HCT116 (cell line): ENCODE results near the gene CAMK2G. TPM values are rescaled to one million over a fixed set of nuclear protein-coding genes. Genes with fewer than 3 reads are reported as not detected.
A peak's percentile ranks its signal among the peaks of the same experiment; 100 is the strongest.

Source experiments
- ATAC-seq: fragments of 200-7000 bp; cut with Tn5 transposase; 2 replicates; pipeline ENCODE4 v1.9.1; 2020; ENCODE audit warnings: mild to moderate bottlenecking, moderate library complexity
- BruUV-seq: library from RNA; stranded (reverse); fragments of 400-500 nt; replicated peaks from 2 replicates; lab custom pipeline; 2021; lab: Mats Ljungman, UMichigan
- CTCF ChIA-PET: fragments of 300-600 bp; sonication (Branson Sonifier 250); formaldehyde crosslinking; loops from one replicate; lab custom pipeline; 2021; ENCODE audit warnings: antibody characterized with exemption; lab: Charles Lee
- POLR2A ChIA-PET: fragments of 300-600, 350-600 bp; sonication (Branson Sonifier 250); formaldehyde crosslinking; loops from one replicate; lab custom pipeline; 2021; ENCODE audit warnings: antibody characterized with exemption; lab: Charles Lee
- RAD21 ChIA-PET, 2 experiments: fragments of 300-600 bp; sonication (Branson Sonifier 250); formaldehyde crosslinking; loops; one replicate each; lab custom pipeline; 2023; ENCODE audit warnings: low total read pairs in 2 of 2; ENCODE audit not compliant: uncharacterized antibody in 2 of 2, unreplicated experiment in 2 of 2, low non-redundant PET in 1 of 2; lab: Charles Lee
- DNase-seq: peaks from one replicate; pipeline ENCODE4 v3.0.0-alpha.2; 2010; ENCODE audit warnings: low read depth, low spot score
- H2AFZ ChIP-seq: fragments of 200-600 bp; shearing (Covaris generic), sonication (generic); 2 replicates; pipeline ENCODE4 v1.6.1; 2017; ENCODE audit warnings: low read depth, mixed run types, mixed read lengths, antibody characterized with exemption, low read length; ENCODE audit not compliant: poor library complexity, severe bottlenecking
- H3K27ac ChIP-seq: 2 replicates; pipeline ENCODE4 v1.5.1; 2012; ENCODE audit warnings: low read depth, low read length
- H3K27me3 ChIP-seq: fragments of 200-600 bp; sonication (generic); 2 replicates; pipeline ENCODE4 v1.6.1; 2016; ENCODE audit warnings: mixed run types, low read length, mixed read lengths; ENCODE audit not compliant: insufficient read depth
- H3K36me3 ChIP-seq, 2 experiments: fragments of 200-500 bp in 1 of 2; fragments of 200-600 bp in 1 of 2; sonication (Bioruptor generic) in 1 of 2; sonication (generic) in 1 of 2; 2 replicates each; pipeline versions ENCODE4 v1.5.1 to v1.6.1; 2014 to 2016; ENCODE audit warnings: low read length in 2 of 2, inconsistent platforms in 1 of 2, mixed read lengths in 1 of 2, mixed run types in 1 of 2; ENCODE audit not compliant: insufficient read depth in 2 of 2, control insufficient read depth in 1 of 2
- H3K4me1 ChIP-seq, 2 experiments: fragments of 200-600 bp in 1 of 2; sonication (generic) in 1 of 2; 2 replicates each; pipeline versions ENCODE4 v1.5.1 to v1.6.1; 2012 to 2017; ENCODE audit warnings: low read length in 2 of 2, inconsistent platforms in 1 of 2, mild to moderate bottlenecking in 1 of 2, mixed read lengths in 1 of 2, mixed run types in 1 of 2, moderate library complexity in 1 of 2; ENCODE audit not compliant: insufficient read depth in 2 of 2, control insufficient read depth in 1 of 2
- H3K4me2 ChIP-seq: fragments of 200-600 bp; sonication (generic); 2 replicates; pipeline ENCODE4 v1.6.1; 2017; ENCODE audit warnings: mixed run types, low read length, mixed read lengths
- H3K4me3 ChIP-seq, 2 experiments: fragments of 200-600 bp in 1 of 2; sonication (generic) in 1 of 2; replicated peaks in 1 of 2; 2 replicates each; pipeline ENCODE4 v1.5.1; 2011 to 2016; ENCODE audit warnings: low read length in 2 of 2, control low read depth in 1 of 2, low read depth in 1 of 2, mild to moderate bottlenecking in 1 of 2, mixed read lengths in 1 of 2, mixed run types in 1 of 2
- H3K79me2 ChIP-seq: fragments of 200-600 bp; sonication (generic); 2 replicates; pipeline ENCODE4 v1.6.1; 2017; ENCODE audit warnings: mild to moderate bottlenecking, mixed run types, low read length, moderate library complexity, mixed read lengths; ENCODE audit not compliant: insufficient read depth
- H3K9ac ChIP-seq: fragments of 200-600 bp; sonication (generic); 2 replicates; pipeline ENCODE4 v1.6.1; 2016; ENCODE audit warnings: low read length, mixed read lengths
- H3K9me2 ChIP-seq: fragments of 200-600 bp; sonication (generic), shearing (Covaris generic); 2 replicates; pipeline ENCODE4 v1.6.1; 2017; ENCODE audit warnings: mixed run types, mild to moderate bottlenecking, moderate library complexity; ENCODE audit not compliant: insufficient read depth
- H3K9me3 ChIP-seq, 2 experiments: fragments of 200-500 bp in 1 of 2; fragments of 200-600 bp in 1 of 2; sonication (Bioruptor generic) in 1 of 2; sonication (generic) in 1 of 2; 2 replicates each; pipeline ENCODE4 v1.6.1; 2014 to 2017; ENCODE audit warnings: low read length in 2 of 2, mixed read lengths in 2 of 2, inconsistent platforms in 1 of 2, low read depth in 1 of 2, mild to moderate bottlenecking in 1 of 2, mixed run types in 1 of 2, moderate library complexity in 1 of 2; ENCODE audit not compliant: control insufficient read depth in 1 of 2, insufficient read depth in 1 of 2
- H4K20me1 ChIP-seq: fragments of 200-600 bp; sonication (generic), shearing (Covaris generic); 2 replicates; pipeline ENCODE4 v1.6.1; 2017; ENCODE audit warnings: mixed run types, mild to moderate bottlenecking, moderate library complexity; ENCODE audit not compliant: insufficient read depth
- ATF3 ChIP-seq: IDR thresholded peaks from 2 replicates; pipeline ENCODE4 v1.6.1; 2012
- CTCF ChIP-seq, 3 experiments: fragments of 200-600 bp in 1 of 3; sonication (generic) in 1 of 3; IDR thresholded peaks in 2 of 3; conservative IDR thresholded peaks in 1 of 3; 2 replicates each; pipeline ENCODE4 v1.5.1; 2012 to 2017; ENCODE audit warnings: low read depth in 2 of 3, low read length in 2 of 3, antibody characterized with exemption in 1 of 3, borderline replicate concordance in 1 of 3, control low read depth in 1 of 3, mild to moderate bottlenecking in 1 of 3, mixed read lengths in 1 of 3, mixed run types in 1 of 3, moderate library complexity in 1 of 3; ENCODE audit not compliant: insufficient read depth in 1 of 3
- MAX ChIP-seq: IDR thresholded peaks from 2 replicates; pipeline ENCODE4 v1.6.1; 2012
- POLR2A ChIP-seq: IDR thresholded peaks from 2 replicates; pipeline ENCODE4 v1.7.0; 2011; ENCODE audit warnings: borderline replicate concordance; ENCODE audit not compliant: insufficient read depth, insufficient read length; ENCODE audit errors: extremely low read depth
- POLR2AphosphoS5 ChIP-seq: IDR thresholded peaks from 2 replicates; pipeline ENCODE4 v1.6.1; 2011; ENCODE audit warnings: mild to moderate bottlenecking, low read depth, low read length, moderate library complexity
- SIN3A ChIP-seq: IDR thresholded peaks from 2 replicates; pipeline ENCODE4 v1.6.1; 2012; ENCODE audit warnings: low read depth
- SP1 ChIP-seq: IDR thresholded peaks from 2 replicates; pipeline ENCODE4 v1.6.1; 2012; ENCODE audit warnings: low read depth
- SRF ChIP-seq: IDR thresholded peaks from 2 replicates; pipeline ENCODE4 v1.6.1; 2012; ENCODE audit warnings: low read depth
- TCF7L2 ChIP-seq: IDR thresholded peaks from 2 replicates; pipeline ENCODE4 v1.7.0; 2011; ENCODE audit warnings: borderline replicate concordance, inconsistent platforms; ENCODE audit not compliant: insufficient read depth, insufficient read length; ENCODE audit errors: extremely low read depth
- YY1 ChIP-seq: IDR thresholded peaks from 2 replicates; pipeline ENCODE4 v1.6.1; 2011; ENCODE audit warnings: low read length, low read depth, moderate library complexity, mild to moderate bottlenecking; ENCODE audit not compliant: insufficient replicate concordance; ENCODE audit errors: extremely low read depth
- intact Hi-C: fragments of 100-400 bp; cut with micrococcal nuclease; formaldehyde crosslinking; loops from 2 replicates; pipeline ENCODE4 v1.10.0; 2022
- total RNA-seq: library from RNA; stranded (reverse); gene quantifications from one replicate; pipeline ENCODE4 v1.2.1, GENCODE V29; 2021; ENCODE audit not compliant: unreplicated experiment

The CAMK2G gene
- total RNA-seq, 1 experiment from 2014 or later, result 28.3 TPM

DNA sequence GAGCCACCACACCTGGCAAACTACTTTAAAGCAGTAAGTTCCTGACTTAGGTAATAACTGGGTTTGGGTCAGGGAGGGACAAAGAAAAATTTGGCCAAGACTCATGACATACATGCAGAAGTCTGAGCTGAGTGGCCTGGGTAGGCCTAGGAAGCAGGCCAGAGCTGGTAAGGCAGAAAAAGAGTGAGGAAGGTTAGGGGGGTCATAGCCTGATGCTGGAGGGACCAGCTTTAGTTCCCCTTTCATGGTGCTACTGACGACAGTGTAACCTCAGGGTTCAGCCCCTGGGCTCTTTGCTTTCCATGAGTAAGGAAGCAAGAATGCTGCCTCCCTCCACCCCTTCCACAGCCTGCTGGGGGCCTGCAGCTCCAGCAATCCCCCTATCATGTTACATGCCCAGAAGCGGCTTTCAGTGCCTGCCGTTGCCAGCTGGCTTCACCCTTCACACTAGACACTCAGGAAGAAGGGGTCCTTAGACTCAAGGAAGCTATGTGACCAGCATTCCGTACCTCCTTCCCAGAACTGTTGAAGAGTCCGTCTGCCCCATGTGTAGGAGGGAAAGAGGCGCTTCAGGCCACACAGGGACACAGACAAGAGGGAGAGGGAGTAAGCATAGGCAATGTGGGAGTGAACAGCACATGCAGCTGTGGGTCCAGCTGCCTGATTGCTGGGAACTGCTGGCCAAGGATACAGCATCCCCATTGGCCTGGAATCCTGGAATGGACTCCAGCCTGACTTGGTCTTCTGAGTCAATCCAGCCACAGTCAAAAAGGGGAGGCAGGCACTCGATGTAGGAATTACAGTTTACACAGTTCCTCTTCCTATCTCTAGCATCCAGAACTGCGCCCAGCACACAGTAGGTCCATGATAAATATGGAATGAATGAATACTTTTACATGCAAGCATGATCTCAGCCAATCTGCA lies 32.4 kb upstream of the CAMK2G start:
- Histone ChIP-seq H3K9me2 (no peaks in the 10 kb centered on the region), H3K4me3 (peak overlapping the region; percentile 21 to 35), H3K9ac (peak overlapping the region; percentile 67), H3K27me3 (no peaks in the 10 kb centered on the region), H4K20me1 (no peaks in the 10 kb centered on the region), H3K79me2 (peaks cover 6% of the 10 kb centered on the region; the same call in 1 of the 2 replicates), H3K9me3 (no peaks in the 10 kb centered on the region), H3K27ac (peak overlapping the region; percentile 92), H2AFZ (no peak overlapping the region), H3K4me2 (peak overlapping the region; percentile 97), H3K4me1 (peaks cover 53 to 80% of the 10 kb centered on the region in 2 experiments), H3K36me3 (no peaks in the 10 kb centered on the region)
- POLR2A ChIA-PET, result interaction anchor here (0.7 to 5.7 kb wide), 14 partner anchors 9 to 270 kb away, joined by 3 to 98 read pairs (median 4); no protein-coding TSS in a partner anchor
- RAD21 ChIA-PET, result interaction anchor here (1.0 to 1.2 kb wide), 5 partner anchors 16 to 26 kb away, joined by 3 to 9 read pairs (median 5); no protein-coding TSS in a partner anchor
- TF ChIP-seq POLR2AphosphoS5 (peak; percentile 64), SRF (no peak), MAX (no peak), TCF7L2 (peak; percentile 40)
- intact Hi-C loops, result no loop called here
- BruUV-seq, result no TSS peak
- peak; percentile 75 for ATAC-seq
- CTCF ChIA-PET, result interaction anchor here (0.8 to 1.5 kb wide), 2 partner anchors 19 to 34 kb away, joined by 4 to 21 read pairs; no protein-coding TSS in a partner anchor
- peak; percentile 91 for DNase-seq

DNA sequence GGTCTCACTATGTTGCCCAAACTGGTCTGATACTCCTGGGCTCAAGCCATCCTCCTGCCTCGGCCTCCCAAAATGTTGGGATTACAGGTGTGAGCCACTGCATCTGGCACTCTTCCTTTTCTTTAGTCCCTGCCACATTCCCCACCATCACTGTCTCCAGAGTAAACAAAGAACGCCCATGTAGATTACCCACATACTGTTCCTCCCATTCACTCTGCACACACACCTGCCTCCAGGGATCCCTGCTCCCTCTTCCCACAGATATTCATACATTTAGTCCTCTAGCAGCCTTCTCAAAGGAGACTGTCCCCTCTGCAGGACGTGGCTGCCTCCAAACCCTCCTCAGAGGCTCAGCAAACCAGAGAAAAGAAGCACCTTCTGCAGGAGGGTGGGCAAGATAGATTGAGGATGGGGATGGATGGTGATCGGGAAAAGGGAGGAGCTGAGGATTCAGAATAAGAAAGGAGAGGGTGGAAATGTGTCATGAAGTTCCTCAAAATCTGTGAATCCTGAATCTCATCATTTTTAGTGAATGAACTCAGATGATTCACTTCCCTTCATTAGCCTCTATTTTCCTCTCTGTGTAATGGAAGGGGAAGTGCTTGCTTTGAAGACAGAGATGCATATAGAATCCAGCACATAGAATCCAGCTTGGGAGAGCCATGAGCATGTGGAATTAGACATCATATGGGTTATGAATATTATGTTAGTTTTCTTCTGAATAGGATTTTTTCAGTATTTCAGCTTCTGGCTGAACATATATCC lies 31.1 kb upstream of the CAMK2G start:
- no TSS peak for BruUV-seq
- DNase-seq (no peak), ATAC-seq (no peak)
- Histone ChIP-seq H3K4me3 (no peak overlapping the region), H3K79me2 (no peaks in the 10 kb centered on the region; the same call in 1 of the 2 replicates), H3K27ac (peak overlapping the region; percentile 92), H4K20me1 (no peaks in the 10 kb centered on the region), H3K9me3 (no peaks in the 10 kb centered on the region), H3K36me3 (no peaks in the 10 kb centered on the region), H2AFZ (peak overlapping the region; percentile 65), H3K27me3 (no peaks in the 10 kb centered on the region), H3K9ac (peak overlapping the region; percentile 67), H3K4me1 (peaks cover 51 to 75% of the 10 kb centered on the region in 2 experiments), H3K4me2 (peak overlapping the region; percentile 97), H3K9me2 (no peaks in the 10 kb centered on the region)
- TF ChIP-seq TCF7L2 (no peak), POLR2A (no peak), SIN3A (no peak), SRF (no peak), CTCF (IDR thresholded peaks at IDR 0.05 in 2 of 3, conservative IDR thresholded peaks at IDR 0.05 in 1 of 3; ENCODE audit: borderline replicate concordance in 1 of 3, insufficient read depth in 1 of 3, low read depth in 2 of 3, low read length in 2 of 3) (no peak), MAX (no peak), POLR2AphosphoS5 (no peak), SP1 (no peak), ATF3 (no peak), YY1 (no peak)
- CTCF ChIA-PET, result no interaction called here
- POLR2A ChIA-PET, result interaction anchor here (1.5 to 5.7 kb wide), 2 partner anchors 12 to 15 kb away, joined by 5 to 98 read pairs; no protein-coding TSS in a partner anchor
- RAD21 ChIA-PET, result no interaction called here
- intact Hi-C loops, result no loop called here
